ENCODE measurements around the gene HHLA2. TPM values are rescaled to one million over a fixed set of nuclear protein-coding genes. Genes with fewer than 3 reads are reported as not detected.

Gene HHLA2
- total RNA-seq, 2 experiments from 2014 or later = 0.86 to 1.6 TPM

DNA sequence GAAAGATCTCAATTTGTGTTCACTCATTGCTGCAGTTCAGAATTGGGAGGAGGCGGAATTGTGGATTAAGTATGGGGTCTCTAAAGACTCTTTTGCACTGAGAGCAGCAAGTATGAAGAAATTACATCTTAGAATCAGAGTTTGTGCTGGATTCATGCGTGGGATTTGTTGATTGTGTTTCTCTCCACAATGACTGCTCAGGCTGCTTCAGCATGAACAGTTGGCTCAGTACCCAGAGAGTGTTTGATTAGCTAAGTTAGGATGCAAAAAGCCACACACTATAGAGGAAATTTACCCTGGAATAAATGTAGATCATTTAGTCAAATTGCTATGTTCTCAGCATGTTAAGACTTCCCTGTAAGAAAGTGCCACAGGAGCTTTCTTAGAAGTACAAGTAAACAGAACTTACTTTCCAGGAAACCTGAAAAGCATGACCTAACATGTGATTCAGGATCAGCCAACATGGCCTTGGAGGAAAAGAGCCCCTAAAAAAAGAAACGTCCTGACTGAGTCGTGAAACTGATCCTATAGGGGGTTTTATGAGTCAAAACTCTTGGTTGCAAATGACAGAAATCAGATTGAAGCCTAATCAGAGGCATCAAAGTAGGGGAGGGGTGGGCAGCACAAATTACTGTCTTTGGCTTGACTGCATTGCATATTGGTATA lies 32.6 kb downstream of the HHLA2 start:
- no peak for DNase-seq
- no peak overlapping the region for H3K4me3 Mint-ChIP-seq
- H3K27me3 Mint-ChIP-seq = peaks cover 1% of the 10 kb centered on the region
- H3K36me3 Mint-ChIP-seq = no peaks in the 10 kb centered on the region
- H3K27ac Mint-ChIP-seq = no peak overlapping the region
- H3K4me1 Mint-ChIP-seq (ENCODE audit: low read depth) = peaks cover 18% of the 10 kb centered on the region
- POLR2A ChIA-PET = no interaction called here
- CTCF ChIA-PET = interaction anchor here (0.6 to 1.4 kb wide), 3 partner anchors 14 to 149 kb away, joined by 3 to 5 read pairs (median 3); no protein-coding TSS in a partner anchor
- intact Hi-C loops (cut with micrococcal nuclease) = loop anchor here (1.0 kb wide), 2 partner anchors 14 to 36 kb away; no protein-coding TSS in a partner anchor
- peaks cover 10% of the 10 kb centered on the region for H3K9me3 Mint-ChIP-seq

DNA sequence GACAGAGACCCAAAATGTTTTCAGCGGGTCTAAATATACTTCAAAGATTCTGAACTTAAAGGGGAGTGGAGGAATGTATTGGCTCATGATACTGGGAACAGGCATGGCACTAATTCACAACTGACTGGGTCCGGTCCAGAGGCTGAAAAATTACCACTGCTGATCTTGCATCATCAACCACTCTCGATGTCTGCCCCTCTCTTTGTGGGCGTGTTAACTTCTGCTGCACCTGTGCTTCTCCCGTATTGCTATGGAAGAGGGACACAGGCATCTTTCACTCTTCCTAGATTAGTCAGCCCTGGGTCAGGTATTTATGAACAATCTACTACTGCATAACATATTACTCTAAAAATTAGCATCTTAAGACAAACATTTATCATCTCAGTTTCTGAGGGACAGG lies 33.2 kb downstream of the HHLA2 start:
- no peak for DNase-seq
- ChIA-PET CTCF (interaction anchor here (1.3 to 1.4 kb wide), 2 partner anchors 14 to 148 kb away, joined by 3 to 5 read pairs; no protein-coding TSS in a partner anchor), POLR2A (no interaction called here)
- Mint-ChIP-seq H3K4me3 (no peak overlapping the region), H3K36me3 (no peaks in the 10 kb centered on the region), H3K9me3 (peaks cover 10% of the 10 kb centered on the region), H3K4me1 (ENCODE audit: low read depth) (peaks cover 18% of the 10 kb centered on the region), H3K27me3 (peaks cover 1% of the 10 kb centered on the region), H3K27ac (no peak overlapping the region)
- intact Hi-C loops (cut with micrococcal nuclease) = loop anchor here (1.0 kb wide), 2 partner anchors 14 to 36 kb away; no protein-coding TSS in a partner anchor

DNA sequence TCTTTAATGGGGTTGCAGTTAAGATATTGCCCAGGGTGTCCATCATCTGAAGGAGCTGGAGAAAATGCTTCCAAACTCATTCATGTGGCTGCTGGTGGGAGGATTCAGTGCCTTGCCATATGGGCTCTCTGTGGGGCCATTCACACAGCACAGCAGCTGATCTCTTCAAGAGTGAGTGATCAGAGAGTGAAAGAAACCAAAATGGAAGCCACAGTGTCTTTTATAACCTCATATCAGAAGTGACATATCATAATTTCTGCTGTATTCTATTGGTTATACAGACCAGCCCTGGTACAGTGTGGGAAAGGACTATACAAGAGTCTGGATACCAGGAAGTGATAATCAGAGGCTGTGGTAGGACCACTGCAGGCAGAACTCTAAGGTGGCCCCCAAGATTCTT lies 33.6 kb downstream of the HHLA2 start:
- Mint-ChIP-seq H3K36me3 (no peaks in the 10 kb centered on the region), H3K4me1 (ENCODE audit: low read depth) (peaks cover 18% of the 10 kb centered on the region), H3K27ac (no peak overlapping the region), H3K9me3 (peaks cover 10% of the 10 kb centered on the region), H3K4me3 (no peak overlapping the region), H3K27me3 (peaks cover 1% of the 10 kb centered on the region)
- intact Hi-C loops (cut with micrococcal nuclease) = loop anchor here (1.0 kb wide), 2 partner anchors 13 to 37 kb away; no protein-coding TSS in a partner anchor
- ChIA-PET POLR2A (no interaction called here), CTCF (interaction anchor here (1.3 to 1.4 kb wide), 2 partner anchors 13 to 148 kb away, joined by 3 to 5 read pairs; no protein-coding TSS in a partner anchor)
- no peak for DNase-seq

DNA sequence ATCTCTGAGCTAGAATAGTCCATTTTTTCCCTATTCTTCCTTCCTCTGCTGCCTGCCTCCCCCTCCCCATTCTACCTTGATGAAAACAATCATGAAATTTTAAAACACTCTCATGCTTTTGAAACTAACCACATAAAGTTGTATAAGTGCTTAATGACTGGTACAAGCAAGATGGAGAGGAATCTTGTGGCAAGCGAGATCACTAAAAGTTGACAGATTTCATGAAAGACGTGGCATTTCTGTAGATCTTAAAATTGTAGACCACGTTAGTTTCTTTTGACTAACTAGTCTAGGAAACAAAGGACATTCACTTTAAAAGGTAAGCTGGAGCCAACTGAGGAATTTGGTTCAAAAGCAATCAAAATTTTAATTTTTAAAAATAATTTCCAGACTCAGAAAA lies 35.4 kb downstream of the HHLA2 start:
- peaks cover 6% of the 10 kb centered on the region for H3K9me3 Mint-ChIP-seq
- ChIA-PET POLR2A (no interaction called here), CTCF (interaction anchor here (0.6 kb wide), 1 partner anchor 274 kb away, joined by 3 read pairs; no protein-coding TSS in a partner anchor)
- peaks cover 18% of the 10 kb centered on the region for H3K4me1 Mint-ChIP-seq (ENCODE audit: low read depth)
- H3K27ac Mint-ChIP-seq = no peak overlapping the region
- peaks cover 1% of the 10 kb centered on the region for H3K27me3 Mint-ChIP-seq
- intact Hi-C loops (cut with micrococcal nuclease) = no loop called here
- DNase-seq = no peak
- H3K4me3 Mint-ChIP-seq = no peak overlapping the region
- H3K36me3 Mint-ChIP-seq = no peaks in the 10 kb centered on the region

DNA sequence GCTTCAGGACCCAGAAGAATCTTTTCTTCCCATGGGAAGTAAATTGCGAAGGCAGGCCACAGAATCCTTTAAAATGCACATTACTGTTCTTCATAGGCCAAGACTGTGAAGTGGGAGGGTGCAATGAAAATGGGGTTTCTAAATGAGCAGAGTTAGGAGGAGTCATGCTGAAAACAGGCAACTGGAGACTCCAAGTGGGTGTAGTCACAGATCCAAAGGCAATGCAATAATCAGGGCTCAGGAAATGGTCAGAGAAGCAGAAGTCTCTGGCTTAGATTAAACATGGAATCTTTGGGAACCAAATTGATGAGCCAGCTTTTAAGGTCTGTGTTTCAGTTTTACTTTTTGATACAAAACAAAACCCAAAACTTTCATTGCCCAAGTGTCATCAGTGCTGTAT lies 37.6 kb downstream of the HHLA2 start:
- intact Hi-C loops (cut with micrococcal nuclease) = no loop called here
- H3K4me3 Mint-ChIP-seq = no peak overlapping the region
- POLR2A ChIA-PET = interaction anchor here (0.7 kb wide), 1 partner anchor 421 kb away, joined by 7 read pairs; no protein-coding TSS in a partner anchor
- no peaks in the 10 kb centered on the region for H3K9me3 Mint-ChIP-seq
- no peak overlapping the region for H3K27ac Mint-ChIP-seq
- H3K36me3 Mint-ChIP-seq = no peaks in the 10 kb centered on the region
- no peak for DNase-seq
- H3K27me3 Mint-ChIP-seq = peaks cover 1% of the 10 kb centered on the region
- CTCF ChIA-PET = no interaction called here
- H3K4me1 Mint-ChIP-seq (ENCODE audit: low read depth) = peaks cover 12% of the 10 kb centered on the region

DNA sequence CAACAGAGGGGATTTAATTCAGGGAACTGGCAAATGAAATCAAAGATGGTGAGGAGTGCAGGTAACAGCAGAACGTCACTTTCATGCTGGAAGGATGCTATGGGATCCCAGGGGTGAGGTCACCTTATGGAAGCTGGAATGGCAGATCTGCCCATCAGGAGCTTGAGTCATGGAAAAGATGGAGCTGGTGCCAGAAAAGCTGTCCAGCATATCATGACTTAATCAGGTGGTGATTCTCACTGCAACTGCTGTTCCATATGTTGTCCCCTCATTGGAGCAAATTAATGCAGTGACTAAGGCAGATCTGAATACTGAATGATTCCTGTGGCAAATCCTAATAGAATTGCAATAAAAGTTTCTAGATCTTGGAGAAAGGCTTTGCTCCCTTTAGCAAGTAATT lies 38.4 kb downstream of the HHLA2 start:
- intact Hi-C loops (cut with micrococcal nuclease) = no loop called here
- Mint-ChIP-seq H3K27me3 (peaks cover 1% of the 10 kb centered on the region), H3K4me1 (ENCODE audit: low read depth) (peaks cover 4% of the 10 kb centered on the region), H3K9me3 (no peaks in the 10 kb centered on the region), H3K4me3 (no peak overlapping the region), H3K36me3 (no peaks in the 10 kb centered on the region), H3K27ac (no peak overlapping the region)
- CTCF ChIA-PET = no interaction called here
- POLR2A ChIA-PET = no interaction called here
- no peak for DNase-seq

DNA sequence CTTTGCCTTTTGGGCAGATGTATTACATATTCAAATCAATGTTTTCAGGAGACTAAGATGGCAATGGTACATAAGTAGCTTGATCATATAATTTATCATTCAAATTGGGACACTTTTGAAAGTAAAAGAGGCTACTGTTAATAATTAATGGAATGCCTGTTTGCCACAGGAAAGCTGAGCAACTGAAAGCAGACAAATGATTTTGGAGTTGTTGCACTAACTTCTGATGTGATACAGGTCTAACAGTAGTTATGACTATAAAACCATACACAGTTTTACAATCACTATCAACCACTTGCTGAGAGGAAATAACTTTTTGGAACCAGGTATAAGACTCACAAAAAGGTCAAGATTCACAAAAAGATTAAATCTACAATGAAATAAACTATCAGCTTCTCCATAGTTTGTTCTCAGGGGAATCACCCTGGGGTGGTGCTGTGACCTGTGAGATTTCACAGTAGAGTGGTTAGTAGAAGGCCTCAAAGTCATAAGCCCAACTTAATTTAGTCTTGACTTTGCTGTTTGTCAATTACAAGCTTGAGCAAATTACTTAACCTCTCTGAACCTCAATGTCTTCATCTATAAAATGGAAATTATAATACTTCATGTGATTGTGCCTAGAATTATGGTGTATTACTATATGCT lies 42.7 kb downstream of the HHLA2 start:
- no peak for DNase-seq
- CTCF ChIA-PET = no interaction called here
- Mint-ChIP-seq H3K36me3 (no peaks in the 10 kb centered on the region), H3K27me3 (no peaks in the 10 kb centered on the region), H3K9me3 (no peaks in the 10 kb centered on the region), H3K4me1 (ENCODE audit: low read depth) (peaks cover 13% of the 10 kb centered on the region), H3K27ac (no peak overlapping the region), H3K4me3 (no peak overlapping the region)
- POLR2A ChIA-PET = no interaction called here
- intact Hi-C loops (cut with micrococcal nuclease) = no loop called here

DNA sequence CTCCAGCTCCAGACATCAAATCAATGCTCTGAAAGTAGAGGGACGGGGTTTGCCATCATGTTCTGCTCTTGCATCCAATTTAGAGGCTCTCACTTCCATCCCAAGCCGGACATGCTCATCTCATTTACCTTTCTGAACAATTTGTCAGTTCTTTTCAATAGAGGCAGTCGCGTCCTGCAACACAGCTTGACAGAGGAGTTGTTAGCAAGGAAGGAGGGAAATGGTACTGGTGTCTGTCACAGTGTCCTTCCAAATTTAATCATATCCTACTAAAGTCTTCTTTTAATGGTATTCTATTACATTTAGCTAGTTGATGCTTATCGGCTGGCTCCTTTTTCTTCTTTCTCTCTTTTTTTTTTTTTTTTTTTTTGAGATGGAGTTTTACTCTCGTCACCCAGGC lies 45.6 kb downstream of the HHLA2 start:
- H3K4me1 Mint-ChIP-seq (ENCODE audit: low read depth) = peaks cover 13% of the 10 kb centered on the region
- DNase-seq = no peak
- H3K9me3 Mint-ChIP-seq = no peaks in the 10 kb centered on the region
- POLR2A ChIA-PET = no interaction called here
- no peak overlapping the region for H3K4me3 Mint-ChIP-seq
- no peaks in the 10 kb centered on the region for H3K27me3 Mint-ChIP-seq
- no peak overlapping the region for H3K27ac Mint-ChIP-seq
- CTCF ChIA-PET = interaction anchor here (2.8 kb wide), 1 partner anchor 136 kb away, joined by 8 read pairs; no protein-coding TSS in a partner anchor
- intact Hi-C loops (cut with micrococcal nuclease) = loop anchor here (2.0 to 5.0 kb wide), 2 partner anchors 119 to 135 kb away; partner anchors contain the start of gene IFT57
- H3K36me3 Mint-ChIP-seq = no peaks in the 10 kb centered on the region

DNA sequence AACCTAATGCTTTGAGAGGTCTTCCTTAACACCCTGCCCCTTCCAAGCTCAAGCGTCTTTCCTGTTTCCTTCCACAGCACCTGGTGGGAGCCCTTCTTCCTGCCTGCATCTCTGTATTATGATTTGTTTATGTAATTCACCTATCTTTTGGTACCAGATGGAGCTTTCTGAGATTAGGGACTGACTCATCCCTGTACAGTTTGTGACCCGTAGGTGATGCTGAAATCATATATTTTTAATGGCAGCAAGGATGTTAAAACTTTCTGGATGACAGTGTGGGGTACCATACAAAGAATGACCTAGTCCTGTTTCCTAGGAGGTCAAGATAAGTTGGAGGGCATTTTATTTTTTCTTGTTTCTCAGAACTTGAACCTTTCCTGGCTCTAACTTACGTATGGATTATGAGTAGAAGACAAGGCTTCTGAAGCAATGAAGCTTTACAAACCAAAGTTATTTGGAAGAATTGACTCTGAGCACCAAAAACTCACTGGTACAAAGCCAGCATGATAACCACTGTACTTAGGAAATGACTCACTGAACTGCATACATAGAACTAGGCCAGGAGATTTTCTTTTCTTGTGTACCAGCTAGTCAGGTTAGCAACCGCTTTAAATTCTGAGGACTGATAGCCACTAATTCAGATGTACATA lies 46.6 kb downstream of the HHLA2 start:
- H3K9me3 Mint-ChIP-seq = no peaks in the 10 kb centered on the region
- intact Hi-C loops (cut with micrococcal nuclease) = loop anchor here (1.0 to 5.0 kb wide), 6 partner anchors 14 to 134 kb away; partner anchors contain the start of genes HHLA2 and IFT57
- CTCF ChIA-PET = interaction anchor here (0.7 to 2.8 kb wide), 5 partner anchors 13 to 189 kb away, joined by 3 to 8 read pairs (median 6); no protein-coding TSS in a partner anchor
- peak overlapping the region; percentile 58 for H3K27ac Mint-ChIP-seq
- POLR2A ChIA-PET = interaction anchor here (0.6 to 0.8 kb wide), 2 partner anchors 47 to 49 kb away, joined by 3 read pairs; partner anchors contain the start of gene HHLA2
- no peaks in the 10 kb centered on the region for H3K36me3 Mint-ChIP-seq
- H3K4me1 Mint-ChIP-seq (ENCODE audit: low read depth) = peaks cover 13% of the 10 kb centered on the region
- no peak overlapping the region for H3K4me3 Mint-ChIP-seq
- peak; percentile 17 for DNase-seq
- H3K27me3 Mint-ChIP-seq = peaks cover 3% of the 10 kb centered on the region

DNA sequence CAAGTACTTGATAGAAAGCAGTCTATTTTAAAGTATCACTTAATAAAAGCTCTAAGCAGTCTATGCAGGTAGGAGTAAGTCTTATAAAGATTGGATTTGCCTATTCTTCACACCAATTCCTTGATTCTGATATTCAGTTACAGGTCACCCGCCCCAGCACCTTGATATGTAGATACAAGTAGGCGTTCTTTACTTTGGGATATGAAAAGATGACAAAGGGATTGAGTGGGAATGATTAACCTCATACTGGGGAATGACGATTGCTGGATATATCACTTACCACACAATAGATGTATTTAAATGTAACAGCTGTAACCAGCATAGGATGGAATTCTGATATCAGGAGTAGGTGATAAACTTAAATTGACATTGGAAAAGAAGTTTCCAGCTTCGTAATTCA lies 47.1 kb downstream of the HHLA2 start:
- POLR2A ChIA-PET = interaction anchor here (0.6 to 0.8 kb wide), 2 partner anchors 47 to 49 kb away, joined by 3 read pairs; partner anchors contain the start of gene HHLA2
- Mint-ChIP-seq H3K4me3 (no peak overlapping the region), H3K9me3 (no peaks in the 10 kb centered on the region), H3K27me3 (peaks cover 3% of the 10 kb centered on the region), H3K4me1 (ENCODE audit: low read depth) (peaks cover 13% of the 10 kb centered on the region), H3K27ac (no peak overlapping the region), H3K36me3 (no peaks in the 10 kb centered on the region)
- DNase-seq = no peak
- intact Hi-C loops (cut with micrococcal nuclease) = loop anchor here (1.0 to 5.0 kb wide), 6 partner anchors 14 to 134 kb away; partner anchors contain the start of genes HHLA2 and IFT57
- CTCF ChIA-PET = interaction anchor here (0.7 to 2.8 kb wide), 6 partner anchors 14 to 190 kb away, joined by 3 to 8 read pairs (median 4); no protein-coding TSS in a partner anchor

DNA sequence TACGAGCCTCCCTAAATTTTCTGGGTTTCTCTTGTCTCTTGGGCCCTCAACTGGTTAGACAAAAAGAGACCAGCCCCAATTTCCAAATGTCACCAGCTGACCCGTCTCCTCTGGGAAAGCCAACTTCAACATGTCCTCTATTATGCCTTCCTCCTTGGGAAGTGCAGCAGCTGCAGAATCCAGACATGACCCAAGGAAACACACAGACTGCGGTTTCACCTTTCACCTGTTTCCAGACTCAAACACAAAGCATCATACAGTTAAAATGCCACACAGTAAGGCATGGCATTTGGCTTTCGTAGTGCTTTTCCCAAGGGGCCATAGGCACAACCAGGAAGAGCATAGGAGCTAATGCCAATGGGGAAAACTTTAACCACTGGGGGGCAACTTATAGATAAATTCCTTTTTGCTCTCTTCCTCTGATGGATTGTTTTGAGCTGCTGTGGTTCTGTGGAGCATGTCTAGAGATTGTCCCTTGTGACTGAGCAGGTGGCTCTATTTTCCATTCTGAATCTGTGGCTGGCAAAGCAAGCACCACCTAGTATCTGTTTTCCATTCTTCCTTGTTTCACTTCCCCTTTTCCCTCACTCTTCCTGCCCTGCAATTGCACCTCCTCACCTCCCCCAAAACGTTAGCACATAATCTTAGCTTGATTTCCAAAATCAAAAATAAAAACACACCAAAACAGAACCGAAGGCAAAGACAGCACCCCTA lies 49.3 kb downstream of the HHLA2 start:
- intact Hi-C loops (cut with micrococcal nuclease) = no loop called here
- peaks cover 3% of the 10 kb centered on the region for H3K27me3 Mint-ChIP-seq
- H3K9me3 Mint-ChIP-seq = no peaks in the 10 kb centered on the region
- CTCF ChIA-PET = interaction anchor here (1.1 kb wide), 1 partner anchor 192 kb away, joined by 3 read pairs; no protein-coding TSS in a partner anchor
- no peak for DNase-seq
- H3K27ac Mint-ChIP-seq = no peak overlapping the region
- peaks cover 13% of the 10 kb centered on the region for H3K4me1 Mint-ChIP-seq (ENCODE audit: low read depth)
- POLR2A ChIA-PET = no interaction called here
- no peaks in the 10 kb centered on the region for H3K36me3 Mint-ChIP-seq
- H3K4me3 Mint-ChIP-seq = no peak overlapping the region
